ENCODE data around the gene RPL9. TPM values are rescaled to one million over a fixed set of nuclear protein-coding genes. Genes with fewer than 3 reads are reported as not detected.
A peak's percentile ranks its signal among the peaks of the same experiment; 100 is the strongest.

Gene RPL9
- total and polyA plus RNA-seq, 2 of the 13 experiments (the other 11 are each of a cell fraction or from before 2014, with no cell fraction given), result 993 to 2,148 TPM

DNA sequence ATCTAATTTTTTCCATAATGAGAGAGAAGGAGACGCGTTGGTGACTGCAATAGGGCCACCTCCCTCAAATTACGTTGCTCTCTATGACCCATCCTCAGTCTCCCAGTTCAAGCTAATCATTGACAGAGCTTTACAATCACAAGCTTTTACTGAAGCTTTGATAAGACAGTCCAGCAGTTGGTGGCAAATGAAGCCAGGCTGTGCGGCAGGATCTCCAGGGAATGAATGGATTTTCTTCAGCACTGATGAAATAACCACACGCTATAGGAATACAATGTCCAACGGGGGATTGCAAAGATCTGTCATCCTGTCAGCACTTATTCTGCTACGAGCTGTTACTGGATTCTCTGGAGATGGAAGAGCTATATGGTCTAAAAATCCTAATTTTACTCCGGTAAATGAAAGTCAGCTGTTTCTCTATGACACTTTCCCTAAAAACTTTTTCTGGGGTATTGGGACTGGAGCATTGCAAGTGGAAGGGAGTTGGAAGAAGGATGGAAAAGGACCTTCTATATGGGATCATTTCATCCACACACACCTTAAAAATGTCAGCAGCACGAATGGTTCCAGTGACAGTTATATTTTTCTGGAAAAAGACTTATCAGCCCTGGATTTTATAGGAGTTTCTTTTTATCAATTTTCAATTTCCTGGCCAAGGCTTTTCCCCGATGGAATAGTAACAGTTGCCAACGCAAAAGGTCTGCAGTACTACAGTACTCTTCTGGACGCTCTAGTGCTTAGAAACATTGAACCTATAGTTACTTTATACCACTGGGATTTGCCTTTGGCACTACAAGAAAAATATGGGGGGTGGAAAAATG is 51.7 kb downstream of the RPL9 start, which contains the start of gene KLB (continued):
- TF ChIP-seq DR1 (CRISPR knock-in tag; IDR thresholded peaks at IDR 0.05), result peak; percentile 87; the same call in 1 of the 2 replicates
- TF ChIP-seq HOXA5 (CRISPR knock-in tag; IDR thresholded peaks at IDR 0.05), result peak; percentile 95
- peak; percentile 86 for TF ChIP-seq MED1 (CRISPR knock-in tag; IDR thresholded peaks at IDR 0.05)
- TF ChIP-seq HOXA3 (CRISPR knock-in tag; IDR thresholded peaks at IDR 0.05), result peak; percentile 77
- TF ChIP-seq ZNF124 (CRISPR knock-in tag; IDR thresholded peaks at IDR 0.05), result peak; percentile 88; the same call in 1 of the 2 replicates
- TF ChIP-seq, protein P1, sequence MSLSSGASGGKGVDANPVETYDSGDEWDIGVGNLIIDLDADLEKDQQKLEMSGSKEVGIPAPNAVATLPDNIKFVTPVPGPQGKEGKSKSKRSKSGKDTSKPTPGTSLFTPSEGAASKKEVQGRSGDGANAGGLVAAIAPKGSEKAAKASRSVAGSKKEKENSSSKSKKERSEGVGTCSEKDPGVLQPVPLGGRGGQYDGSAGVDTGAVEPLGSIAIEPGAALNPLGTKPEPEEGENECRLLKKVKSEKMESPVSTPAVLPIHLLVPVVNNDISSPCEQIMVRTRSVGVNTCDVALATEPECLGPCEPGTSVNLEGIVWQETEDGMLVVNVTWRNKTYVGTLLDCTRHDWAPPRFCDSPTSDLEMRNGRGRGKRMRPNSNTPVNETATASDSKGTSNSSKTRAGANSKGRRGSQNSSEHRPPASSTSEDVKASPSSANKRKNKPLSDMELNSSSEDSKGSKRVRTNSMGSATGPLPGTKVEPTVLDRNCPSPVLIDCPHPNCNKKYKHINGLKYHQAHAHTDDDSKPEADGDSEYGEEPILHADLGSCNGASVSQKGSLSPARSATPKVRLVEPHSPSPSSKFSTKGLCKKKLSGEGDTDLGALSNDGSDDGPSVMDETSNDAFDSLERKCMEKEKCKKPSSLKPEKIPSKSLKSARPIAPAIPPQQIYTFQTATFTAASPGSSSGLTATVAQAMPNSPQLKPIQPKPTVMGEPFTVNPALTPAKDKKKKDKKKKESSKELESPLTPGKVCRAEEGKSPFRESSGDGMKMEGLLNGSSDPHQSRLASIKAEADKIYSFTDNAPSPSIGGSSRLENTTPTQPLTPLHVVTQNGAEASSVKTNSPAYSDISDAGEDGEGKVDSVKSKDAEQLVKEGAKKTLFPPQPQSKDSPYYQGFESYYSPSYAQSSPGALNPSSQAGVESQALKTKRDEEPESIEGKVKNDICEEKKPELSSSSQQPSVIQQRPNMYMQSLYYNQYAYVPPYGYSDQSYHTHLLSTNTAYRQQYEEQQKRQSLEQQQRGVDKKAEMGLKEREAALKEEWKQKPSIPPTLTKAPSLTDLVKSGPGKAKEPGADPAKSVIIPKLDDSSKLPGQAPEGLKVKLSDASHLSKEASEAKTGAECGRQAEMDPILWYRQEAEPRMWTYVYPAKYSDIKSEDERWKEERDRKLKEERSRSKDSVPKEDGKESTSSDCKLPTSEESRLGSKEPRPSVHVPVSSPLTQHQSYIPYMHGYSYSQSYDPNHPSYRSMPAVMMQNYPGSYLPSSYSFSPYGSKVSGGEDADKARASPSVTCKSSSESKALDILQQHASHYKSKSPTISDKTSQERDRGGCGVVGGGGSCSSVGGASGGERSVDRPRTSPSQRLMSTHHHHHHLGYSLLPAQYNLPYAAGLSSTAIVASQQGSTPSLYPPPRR (CRISPR knock-in tag; IDR thresholded peaks at IDR 0.05; ENCODE audit: borderline replicate concordance), result peak; percentile 55; the same call in 1 of the 2 replicates
- TF ChIP-seq ATF1 (CRISPR knock-in tag; IDR thresholded peaks at IDR 0.05), result peak; percentile 69; the same call in 1 of the 2 replicates
- 0 out of 2 replicates have a peak, but pooled peaks have one; percentile 32 for TF ChIP-seq ZMAT3 (CRISPR knock-in tag; conservative IDR thresholded peaks at IDR 0.05)
- 0 out of 2 replicates have a peak, but pooled peaks have one; percentile 48 for TF ChIP-seq ZNF33B (CRISPR knock-in tag; IDR thresholded peaks at IDR 0.05)
- no peak for TF ChIP-seq TBP (CRISPR knock-in tag; IDR thresholded peaks at IDR 0.05)
- TF ChIP-seq, protein P2, sequence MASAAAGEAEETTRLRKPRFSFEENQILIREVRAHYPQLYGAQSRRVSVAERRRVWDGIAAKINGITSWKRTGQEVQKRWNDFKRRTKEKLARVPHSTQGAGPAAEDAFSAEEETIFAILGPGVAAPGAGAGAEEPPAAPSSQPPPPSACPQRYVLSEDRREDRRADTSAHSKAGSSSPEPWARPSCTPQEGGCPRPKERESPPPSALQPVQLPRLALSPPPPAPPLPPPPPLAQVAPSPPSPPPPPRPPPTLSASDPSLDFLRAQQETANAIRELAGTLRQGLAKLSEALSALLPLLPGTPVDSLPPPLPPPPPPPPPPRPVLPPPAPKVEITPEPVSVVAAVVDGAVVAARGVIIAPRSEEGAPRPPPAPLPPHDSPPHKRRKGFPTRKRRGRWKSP (CRISPR knock-in tag; IDR thresholded peaks at IDR 0.05), result no peak
- TF ChIP-seq, protein P3, sequence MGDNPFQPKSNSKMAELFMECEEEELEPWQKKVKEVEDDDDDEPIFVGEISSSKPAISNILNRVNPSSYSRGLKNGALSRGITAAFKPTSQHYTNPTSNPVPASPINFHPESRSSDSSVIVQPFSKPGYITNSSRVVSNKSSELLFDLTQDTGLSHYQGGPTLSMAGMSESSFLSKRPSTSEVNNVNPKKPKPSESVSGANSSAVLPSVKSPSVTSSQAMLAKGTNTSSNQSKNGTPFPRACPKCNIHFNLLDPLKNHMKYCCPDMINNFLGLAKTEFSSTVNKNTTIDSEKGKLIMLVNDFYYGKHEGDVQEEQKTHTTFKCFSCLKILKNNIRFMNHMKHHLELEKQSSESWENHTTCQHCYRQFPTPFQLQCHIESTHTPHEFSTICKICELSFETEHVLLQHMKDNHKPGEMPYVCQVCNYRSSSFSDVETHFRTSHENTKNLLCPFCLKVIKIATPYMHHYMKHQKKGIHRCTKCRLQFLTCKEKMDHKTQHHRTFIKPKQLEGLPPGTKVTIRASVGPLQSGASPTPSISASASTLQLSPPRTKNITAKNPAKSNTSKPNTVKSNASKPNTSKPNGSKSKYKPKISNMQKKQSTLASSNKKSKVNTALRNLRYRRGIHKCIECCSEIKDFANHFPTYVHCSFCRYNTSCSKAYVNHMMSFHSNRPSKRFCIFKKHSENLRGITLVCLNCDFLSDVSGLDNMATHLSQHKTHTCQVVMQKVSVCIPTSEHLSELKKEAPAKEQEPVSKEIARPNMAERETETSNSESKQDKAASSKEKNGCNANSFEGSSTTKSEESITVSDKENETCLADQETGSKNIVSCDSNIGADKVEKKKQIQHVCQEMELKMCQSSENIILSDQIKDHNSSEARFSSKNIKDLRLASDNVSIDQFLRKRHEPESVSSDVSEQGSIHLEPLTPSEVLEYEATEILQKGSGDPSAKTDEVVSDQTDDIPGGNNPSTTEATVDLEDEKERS (CRISPR knock-in tag; IDR thresholded peaks at IDR 0.05), result 0 out of 2 replicates have a peak, but pooled peaks have one; percentile 42
- peak; percentile 43; the same call in 1 of the 2 replicates for TF ChIP-seq YEATS2 (CRISPR knock-in tag; IDR thresholded peaks at IDR 0.05; ENCODE audit: borderline replicate concordance)
- 0 out of 2 replicates have a peak, but pooled peaks have one; percentile 25 for TF ChIP-seq FOXC1 (CRISPR knock-in tag; IDR thresholded peaks at IDR 0.05; ENCODE audit: borderline replicate concordance)
- TF ChIP-seq POLR2AphosphoS2 (IDR thresholded peaks at IDR 0.05; ENCODE audit: low read depth, low read length), result peak; percentile 79; the same call in 1 of the 2 replicates
- TF ChIP-seq, protein P4, sequence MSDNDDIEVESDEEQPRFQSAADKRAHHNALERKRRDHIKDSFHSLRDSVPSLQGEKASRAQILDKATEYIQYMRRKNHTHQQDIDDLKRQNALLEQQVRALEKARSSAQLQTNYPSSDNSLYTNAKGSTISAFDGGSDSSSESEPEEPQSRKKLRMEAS (IDR thresholded peaks at IDR 0.05), result peak; percentile 29
- TF ChIP-seq ZFP62 (CRISPR knock-in tag; IDR thresholded peaks at IDR 0.05), result no peak
- peak; percentile 23; the same call in 1 of the 2 replicates for TF ChIP-seq ZNF263 (CRISPR knock-in tag; IDR thresholded peaks at IDR 0.05)
- peak; percentile 97 for TF ChIP-seq REPIN1 (CRISPR knock-in tag; IDR thresholded peaks at IDR 0.05; ENCODE audit: borderline replicate concordance, low read depth)
- peak; percentile 52; the same call in 1 of the 2 replicates for TF ChIP-seq NCOR1 (IDR thresholded peaks at IDR 0.05; ENCODE audit: borderline replicate concordance, low read length)
- TF ChIP-seq SMC3 (IDR thresholded peaks at IDR 0.05; ENCODE audit: low read length), result peak; percentile 21

Data from HepG2 (cell line).